Ureter (tissue), 1 donor: ENCODE results near the gene LDAH. TPM values are rescaled to one million over a fixed set of nuclear protein-coding genes. Genes with fewer than 3 reads are reported as not detected.
"Not testable (repeated sequence)": the region's sequence is repeated elsewhere in the genome, so short reads cannot be mapped to it uniquely, and the experiment has no call there.

ENCODE experiments used
- DNase-seq: peaks from one replicate; pipeline ENCODE4 v3.0.0-alpha.2; 2020; ENCODE audit warnings: low spot score
- total RNA-seq: library from RNA; stranded (reverse); gene quantifications from one replicate; pipeline ENCODE4 v1.2.4, GENCODE V29; 2023
- donor health status: DM: yes; HTN: yes; CAD: no.

LDAH gene
- total RNA-seq, 1 donor from 2014 or later = 42.5 TPM

DNA sequence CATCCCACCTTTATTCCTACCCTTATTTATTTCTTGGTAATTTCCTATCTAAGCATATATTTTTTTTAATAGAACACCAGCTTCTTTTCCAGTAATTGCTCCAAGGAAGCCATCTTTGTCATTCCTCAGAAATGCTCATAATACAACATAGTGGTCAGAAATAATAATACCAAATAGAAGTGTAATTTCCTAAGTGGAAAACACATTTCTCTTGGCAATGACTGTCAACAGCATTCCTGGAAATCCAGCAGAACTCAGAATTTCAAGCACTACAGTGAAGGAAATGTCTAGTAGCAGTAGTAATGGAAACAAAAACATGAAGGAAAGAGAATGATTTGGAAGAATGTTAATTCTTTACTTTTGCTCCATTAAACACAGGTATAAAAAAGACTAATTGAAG is 99.4 kb downstream of the LDAH start:
- no peak for DNase-seq

DNA sequence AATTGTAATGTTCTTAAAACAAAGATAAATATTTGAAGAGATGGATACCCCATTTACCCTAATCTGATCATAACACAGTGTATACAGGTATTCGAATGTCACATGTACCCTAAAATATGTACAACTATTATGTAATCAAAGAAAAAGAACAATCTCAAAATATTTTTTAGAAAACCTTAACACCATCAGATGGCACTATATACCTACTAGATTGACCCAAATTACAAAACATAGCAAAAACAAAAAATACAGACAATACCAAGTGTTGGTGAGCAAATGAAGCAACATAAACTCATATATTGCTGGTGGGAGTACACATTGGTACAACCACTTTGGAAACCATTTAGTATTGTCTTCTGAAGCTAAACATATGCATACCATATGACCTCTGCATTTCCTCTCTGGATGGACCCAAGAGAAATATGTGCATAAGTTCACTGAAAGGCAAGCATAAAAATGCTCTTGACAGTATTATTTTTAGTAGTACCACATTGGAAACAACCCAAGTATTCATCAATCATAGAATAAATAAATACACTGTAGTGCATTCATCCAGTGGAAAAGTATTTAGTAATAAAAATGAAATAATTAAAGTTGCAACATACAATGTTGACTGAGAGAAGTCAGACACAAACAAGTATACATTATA is 100.2 kb downstream of the LDAH start:
- no peak for DNase-seq

GRCh38 chr2:20717641-20718040 is 105.3 kb downstream of the LDAH start:
- no peak for DNase-seq

DNA sequence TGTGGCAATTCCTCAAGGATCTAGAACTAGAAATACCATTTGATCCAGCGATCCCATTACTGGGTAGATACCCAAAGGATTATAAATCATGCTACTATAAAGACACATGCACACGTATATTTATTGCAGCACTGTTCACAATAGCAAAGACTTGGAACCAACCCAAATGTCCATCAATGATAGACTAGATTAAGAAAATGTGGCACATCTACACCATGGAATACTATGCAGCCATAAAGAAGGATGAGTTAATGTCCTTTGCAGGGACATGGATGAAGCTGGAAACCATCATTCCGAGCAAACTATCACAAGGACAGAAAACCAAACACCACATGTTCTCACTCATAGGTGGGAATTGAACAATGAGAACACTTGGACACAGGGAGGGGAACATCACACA is 106.7 kb downstream of the LDAH start:
- DNase-seq = not testable (repeated sequence)

DNA sequence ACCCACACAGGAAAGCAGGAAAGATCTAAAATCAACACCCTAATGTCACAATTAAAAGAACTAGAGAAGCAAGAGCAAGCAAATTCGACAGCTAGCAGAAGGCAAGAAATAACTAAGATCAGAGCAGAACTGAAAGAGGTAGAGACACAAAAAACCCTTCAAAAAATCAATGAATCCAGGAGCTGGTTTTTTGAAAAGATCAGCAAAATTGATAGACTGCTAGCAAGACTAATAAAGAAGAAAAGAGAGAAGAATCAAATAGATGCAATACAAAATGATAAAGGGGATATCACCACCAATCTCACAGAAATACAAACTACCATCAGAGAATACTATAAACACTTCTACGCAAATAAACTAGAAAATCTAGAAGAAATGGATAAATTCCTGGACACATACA is 108.5 kb downstream of the LDAH start:
- DNase-seq = not testable (repeated sequence)

DNA sequence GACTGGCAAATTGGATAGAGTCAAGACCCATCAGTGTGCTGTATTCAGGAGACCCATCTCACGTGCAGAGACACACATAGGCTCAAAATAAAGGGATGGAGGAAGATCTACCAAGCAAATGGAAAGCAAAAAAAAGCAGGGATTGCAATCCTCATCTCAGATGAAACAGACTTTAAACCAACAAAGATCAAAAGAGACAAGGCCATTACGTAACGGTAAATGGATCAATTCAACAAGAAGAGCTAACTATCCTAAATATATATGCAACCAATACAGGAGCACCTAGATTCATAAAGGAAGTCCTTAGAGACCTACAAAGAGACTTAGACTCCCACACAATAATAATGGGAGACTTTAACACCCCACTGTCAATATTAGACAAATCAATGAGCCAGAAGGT is 109.3 kb downstream of the LDAH start:
- not testable (repeated sequence) for DNase-seq

- not testable (repeated sequence) for DNase-seq
Observed at GRCh38 chr2:20711641-20712040, 111.3 kb downstream of the LDAH start.

GRCh38 chr2:20707601-20708000 is 115.3 kb downstream of the LDAH start:
- DNase-seq = no peak

- no peak for DNase-seq
Observed at GRCh38 chr2:20706786-20707185, 116.1 kb downstream of the LDAH start.

GRCh38 chr2:20706217-20706616 is 116.7 kb downstream of the LDAH start:
- DNase-seq = no peak

GRCh38 chr2:20704886-20705285 is 118.0 kb downstream of the LDAH start:
- no peak for DNase-seq

DNA sequence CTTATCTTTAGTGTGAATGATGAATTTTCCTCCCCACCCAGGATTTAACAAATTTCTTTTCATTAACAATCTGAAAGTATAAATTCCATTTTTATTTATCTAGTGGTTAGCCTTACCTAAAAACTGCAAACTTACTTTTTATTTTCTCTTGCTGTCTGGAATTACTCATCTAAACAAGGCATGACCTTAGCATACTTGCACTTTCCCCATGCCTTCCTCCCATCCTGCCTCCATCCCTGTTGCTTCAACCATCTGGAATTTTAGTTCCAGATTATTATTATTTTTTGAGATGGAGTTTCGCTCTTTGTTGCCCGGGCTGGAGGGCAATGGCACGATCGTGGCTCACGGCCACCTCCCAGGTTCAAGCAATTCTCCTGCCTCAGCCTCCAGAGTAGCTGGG is 120.3 kb downstream of the LDAH start:
- DNase-seq = no peak

DNA sequence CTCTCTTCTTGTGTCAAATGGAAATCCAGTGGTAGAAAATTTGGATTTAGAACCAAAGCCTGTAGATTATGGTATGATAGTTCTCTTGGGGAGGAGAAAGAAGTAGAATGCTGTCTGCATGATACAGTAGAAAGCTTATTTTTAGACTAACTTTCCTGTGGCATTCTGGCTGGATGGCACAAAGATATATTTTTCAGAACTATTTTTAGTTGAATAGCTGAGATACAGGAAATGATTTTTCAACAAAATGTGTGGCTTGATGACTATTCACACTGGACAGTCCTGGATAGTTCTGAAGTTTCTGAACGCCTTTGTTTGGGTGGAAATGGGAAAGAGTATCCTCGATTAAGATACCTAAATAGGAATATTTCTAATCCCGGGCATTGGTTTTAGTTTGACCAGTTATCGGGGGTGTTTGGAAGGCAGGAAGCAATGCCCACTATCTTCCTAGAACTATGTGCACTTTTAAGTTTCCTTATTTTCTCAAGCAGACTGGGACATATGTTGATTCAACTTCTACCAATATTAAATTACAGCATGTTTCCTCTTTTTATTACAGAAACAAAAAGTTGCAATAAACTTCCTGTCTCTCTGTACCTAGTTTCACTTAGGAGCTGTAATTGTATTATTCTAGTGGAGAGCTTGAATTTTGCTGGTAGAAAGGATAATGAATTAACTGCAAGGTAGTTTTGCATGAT is 123.8 kb downstream of the LDAH start:
- DNase-seq = no peak

DNA sequence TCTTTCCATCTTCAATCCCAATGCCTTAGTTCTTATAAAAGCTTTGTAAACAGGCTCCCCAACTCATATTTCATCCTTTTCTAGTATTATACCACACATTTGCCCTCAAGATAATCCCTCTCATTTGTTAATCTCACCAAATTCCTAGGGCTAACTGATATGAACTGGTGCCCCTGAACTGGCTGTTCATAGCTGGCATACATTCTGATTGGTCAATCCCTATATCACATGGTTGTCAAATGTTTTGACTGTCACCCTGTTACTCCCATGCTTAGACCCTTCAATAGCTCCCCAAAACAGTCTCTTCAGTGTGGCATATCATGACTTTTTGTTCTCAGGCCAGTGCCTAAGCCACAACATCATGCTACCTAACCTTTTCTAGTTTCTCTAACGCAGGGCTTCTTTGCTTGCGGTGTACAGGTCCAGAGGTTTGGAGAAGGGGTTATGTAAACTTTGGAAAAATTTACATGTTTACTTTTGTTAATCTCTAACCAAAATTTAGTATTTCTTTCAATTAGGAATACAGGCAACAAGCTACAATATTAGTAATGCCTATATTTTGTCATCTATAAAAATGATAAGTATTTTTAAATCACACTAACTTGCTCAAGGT is 125.5 kb downstream of the LDAH start:
- DNase-seq = no peak

DNA sequence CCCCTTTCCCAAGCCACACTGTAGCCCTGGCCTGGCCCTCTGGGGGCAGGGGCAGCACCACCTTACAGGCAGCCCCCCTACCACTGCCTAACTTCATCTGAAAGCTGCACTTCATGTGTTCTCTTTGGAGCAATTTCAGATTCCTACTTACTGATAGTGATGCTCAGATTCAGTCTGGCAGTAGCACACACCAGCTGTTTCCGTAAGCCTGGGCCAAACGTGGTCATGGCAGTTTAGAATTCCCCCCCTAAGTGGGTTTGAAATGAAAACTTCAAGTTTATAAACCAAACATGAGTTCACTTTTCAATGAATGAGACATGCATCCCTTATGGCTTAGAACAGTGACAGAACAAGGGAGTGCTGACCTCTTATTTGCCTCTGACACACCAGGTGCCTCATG is 126.5 kb downstream of the LDAH start:
- DNase-seq = no peak

DNA sequence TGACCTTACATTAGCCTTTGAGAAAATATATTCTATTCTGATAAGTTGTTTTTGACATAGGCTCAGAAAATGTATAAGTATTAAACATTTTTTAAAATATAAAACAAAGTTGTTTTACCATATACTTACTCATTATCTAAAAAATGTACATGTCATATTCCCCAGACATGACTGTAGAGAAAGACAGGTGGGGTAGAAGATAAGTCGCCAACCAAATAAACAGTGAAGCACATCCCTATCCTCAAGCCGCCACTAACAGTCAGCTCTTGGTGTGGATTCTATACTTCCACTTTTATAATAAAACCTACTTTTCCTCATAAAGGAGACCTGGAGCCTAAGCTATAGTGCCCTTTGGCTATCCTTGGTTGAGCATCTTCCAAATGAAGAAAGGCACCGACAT is 129.6 kb downstream of the LDAH start:
- no peak for DNase-seq

- no peak for DNase-seq
Observed at GRCh38 chr2:20692081-20692480, 130.8 kb downstream of the LDAH start.

DNA sequence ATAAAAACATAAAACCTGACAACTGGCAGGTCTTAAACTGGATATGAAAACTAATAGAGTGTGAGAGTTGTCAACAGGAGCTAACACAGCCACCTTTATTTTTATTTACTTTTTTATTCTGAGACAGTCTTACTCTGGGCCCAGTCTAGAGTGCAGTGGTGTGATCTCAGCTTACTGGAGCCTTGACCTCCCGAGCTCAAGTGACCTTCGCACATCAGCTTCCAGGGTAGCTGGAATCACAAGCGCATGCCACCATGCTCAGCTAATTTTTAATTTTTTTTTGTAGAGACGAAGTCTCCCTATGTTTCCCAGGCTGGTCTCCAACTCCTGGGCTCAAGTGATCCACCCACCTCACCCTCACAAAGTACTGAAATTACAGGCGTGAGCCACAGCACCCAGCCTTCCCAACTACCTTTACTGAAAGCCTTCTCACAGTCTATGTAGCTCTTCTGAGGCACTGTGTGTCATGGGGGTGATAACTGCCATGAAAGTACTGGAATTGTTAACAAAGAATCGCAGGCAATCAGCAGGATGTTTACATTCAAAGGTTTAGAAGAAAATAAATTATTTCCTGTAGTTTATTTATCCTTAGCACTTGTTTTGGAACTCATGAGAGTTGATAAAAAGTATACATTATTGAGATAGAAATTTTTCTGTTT is 131.7 kb downstream of the LDAH start:
- no peak for DNase-seq

DNA sequence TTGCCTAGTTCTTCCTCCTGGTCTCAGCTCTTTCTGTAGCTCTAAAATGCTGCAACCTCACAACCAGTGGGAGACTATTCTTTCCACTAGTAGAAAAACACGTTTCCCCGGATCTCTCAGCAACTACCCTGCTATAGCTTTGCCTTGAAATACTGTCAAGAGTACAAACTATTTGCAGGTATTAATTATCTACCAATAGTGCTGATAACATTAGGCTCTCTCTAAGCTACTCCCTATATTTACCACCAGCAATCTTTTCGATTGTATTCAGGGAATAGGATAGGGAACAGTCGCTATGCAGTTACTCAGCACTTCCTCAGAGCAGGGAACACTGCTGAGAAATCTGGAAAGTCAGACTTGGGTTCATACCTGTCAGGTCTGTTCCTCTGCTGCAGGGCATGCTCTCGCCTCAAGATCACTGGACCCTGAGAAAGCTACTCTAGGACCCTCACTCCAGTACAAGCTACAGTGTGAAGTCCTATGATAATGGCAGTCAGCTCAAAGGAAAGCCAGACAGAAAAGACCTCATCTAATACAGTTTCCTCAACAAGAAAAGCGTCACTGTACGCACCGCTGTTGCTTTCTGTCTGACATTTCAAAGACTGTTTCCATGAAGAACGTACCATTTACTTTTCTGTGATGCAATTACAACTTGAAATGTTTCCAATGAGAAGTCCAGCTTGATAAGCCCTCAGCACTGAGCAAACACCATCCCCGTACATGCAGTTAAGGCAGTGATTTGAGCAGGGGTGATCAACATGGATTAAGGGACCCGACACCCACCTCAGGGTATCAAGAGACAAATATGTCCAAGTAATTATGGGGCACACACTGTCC is 133.3 kb downstream of the LDAH start:
- DNase-seq = no peak

DNA sequence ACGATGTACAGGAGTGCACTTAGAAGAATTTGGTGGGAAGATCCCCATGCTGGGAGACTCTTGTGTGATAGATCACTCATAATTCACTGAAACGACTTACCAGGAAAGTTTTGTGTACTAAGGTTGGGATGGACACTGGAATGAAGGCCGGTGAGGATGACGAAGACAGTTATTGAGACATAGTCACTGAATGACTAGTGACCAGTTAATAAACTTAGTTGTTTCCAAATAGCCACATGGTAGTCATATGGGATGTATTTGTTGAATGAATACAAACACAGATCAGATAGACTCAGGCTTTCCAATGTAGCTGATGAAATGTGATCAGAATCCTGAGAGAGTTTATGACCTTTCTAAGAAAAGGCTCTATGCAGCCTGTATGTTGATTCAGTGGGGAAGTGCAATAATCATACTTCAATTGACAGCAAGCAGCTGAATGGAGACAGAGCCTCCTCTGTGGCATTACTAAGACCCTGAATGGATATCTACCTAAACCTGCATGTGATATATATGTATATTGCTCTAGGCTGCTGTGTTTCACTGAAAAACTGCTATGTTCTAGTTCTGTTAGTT is 135.6 kb downstream of the LDAH start:
- DNase-seq = no peak

DNA sequence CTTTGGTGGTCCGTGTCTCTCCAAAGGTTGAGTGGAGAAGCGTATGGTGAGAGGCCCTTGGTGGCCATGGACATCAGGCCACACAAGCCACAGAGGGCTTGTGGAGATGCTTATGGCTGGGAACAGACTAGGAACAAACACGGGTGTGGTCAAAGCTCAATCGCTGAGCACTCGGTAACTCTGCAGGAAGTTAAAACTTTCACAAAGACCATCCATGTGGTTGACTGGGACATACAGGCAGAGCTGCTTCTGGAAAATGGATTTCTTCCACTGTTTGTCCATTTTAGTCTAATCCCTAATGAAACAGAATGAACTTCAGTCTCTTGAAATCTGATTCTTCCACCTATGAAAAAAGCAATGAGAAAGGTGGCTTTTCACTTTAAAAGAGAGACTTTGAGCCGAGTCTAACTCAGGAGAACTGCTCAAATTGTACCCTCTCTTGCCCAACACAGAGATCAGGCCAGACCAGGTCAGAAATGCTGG is 138.3 kb downstream of the LDAH start:
- DNase-seq = no peak
